GM10248 (cell line): ENCODE data around the gene SPN.
"Not testable (repeated sequence)": the region's sequence is repeated elsewhere in the genome, so short reads cannot be mapped to it uniquely, and the experiment has no call there.

Source experiments
- CTCF ChIA-PET: fragments of 300-600 bp; sonication (Branson Sonifier 250); formaldehyde crosslinking; extraction: SDS; loops from one replicate; lab custom pipeline; 2021; ENCODE audit warnings: antibody characterized with exemption; lab: Yijun Ruan, JAX
- POLR2A ChIA-PET: fragments of 350-650 bp; sonication (Branson Sonifier 250); formaldehyde crosslinking; extraction: SDS; loops from one replicate; lab custom pipeline; 2020; ENCODE audit warnings: antibody characterized with exemption; lab: Yijun Ruan, JAX
- DNase-seq: peaks from one replicate; pipeline ENCODE4 v3.0.0; 2012; ENCODE audit errors: extremely low spot score
- CTCF ChIP-seq: IDR thresholded peaks from 2 replicates; pipeline ENCODE4 v1.5.1; 2012; ENCODE audit warnings: mild to moderate bottlenecking, low read depth; ENCODE audit errors: extremely low read depth, missing control alignments, control extremely low read depth

Gene SPN

GRCh38 chr16:29665294-29666077, 2.4 kb downstream of the SPN start:
- DNase-seq, result no peak
- no peak for TF ChIP-seq CTCF
- POLR2A ChIA-PET, result interaction anchor here (0.6 kb wide), 1 partner anchor 729 kb away, joined by 3 read pairs; no protein-coding TSS in a partner anchor
- CTCF ChIA-PET, result interaction anchor here (0.8 to 1.9 kb wide), 6 partner anchors 10 to 183 kb away, joined by 3 to 5 read pairs (median 3); no protein-coding TSS in a partner anchor

- DNase-seq, POLR2A ChIA-PET: not testable (repeated sequence)
- CTCF ChIA-PET, result interaction anchor here (1.5 kb wide), 1 partner anchor 24 kb away, joined by 5 read pairs; no protein-coding TSS in a partner anchor
Observed at GRCh38 chr16:29667322-29667610, 4.2 kb downstream of the SPN start.

GRCh38 chr16:29667755-29668154, 4.7 kb downstream of the SPN start:
- CTCF ChIA-PET, result interaction anchor here (1.5 kb wide), 1 partner anchor 24 kb away, joined by 5 read pairs; no protein-coding TSS in a partner anchor
- TF ChIP-seq CTCF, result no peak

GRCh38 chr16:29668267-29668666, 5.2 kb downstream of the SPN start:
- CTCF ChIA-PET, result interaction anchor here (1.0 to 1.1 kb wide), 2 partner anchors 9 to 23 kb away, joined by 3 read pairs; no protein-coding TSS in a partner anchor
- no peak for TF ChIP-seq CTCF
- POLR2A ChIA-PET, result no interaction called here
- no peak for DNase-seq

More at GRCh38 chr16:29667755-29668154, 4.7 kb downstream of the SPN start:
- no peak for DNase-seq
- POLR2A ChIA-PET, result no interaction called here

- CTCF ChIA-PET, result interaction anchor here (0.9 to 1.3 kb wide), 4 partner anchors 18 to 175 kb away, joined by 3 to 4 read pairs (median 3); partner anchors contain the start of gene KIF22
- DNase-seq, result no peak
- POLR2A ChIA-PET, result interaction anchor here (0.6 kb wide), 1 partner anchor 399 kb away, joined by 3 read pairs; no protein-coding TSS in a partner anchor
- TF ChIP-seq CTCF, result no peak
Observed at GRCh38 chr16:29673501-29673900, 10.5 kb downstream of the SPN start.

- DNase-seq, result no peak
- ChIA-PET CTCF (interaction anchor here (0.9 to 2.1 kb wide), 5 partner anchors 17 to 174 kb away, joined by 3 to 8 read pairs (median 3); partner anchors contain the start of gene KIF22), POLR2A (interaction anchor here (0.6 kb wide), 1 partner anchor 398 kb away, joined by 3 read pairs; no protein-coding TSS in a partner anchor)
- TF ChIP-seq CTCF, result no peak
Observed at GRCh38 chr16:29674188-29674587, 11.1 kb downstream of the SPN start.
